Choroid plexus epithelial cell (primary cell): ENCODE measurements around the gene PLA2G4F.

Experiments
- DNase-seq: peaks from one replicate; pipeline ENCODE4 v3.0.0-alpha.2; 2010; ENCODE audit warnings: low read depth
- H3K4me3 ChIP-seq: 2 replicates; pipeline ENCODE4 v1.5.1; 2011; ENCODE audit warnings: low read depth, mild to moderate bottlenecking, control low read depth, low read length, moderate library complexity
- TF ChIP-seq, protein P1 (sequence below): conservative IDR thresholded peaks from 2 replicates; pipeline ENCODE4 v1.5.1; 2011; ENCODE audit warnings: low read depth, mild to moderate bottlenecking, control low read depth, inconsistent platforms, low read length, moderate library complexity

Gene PLA2G4F

DNA sequence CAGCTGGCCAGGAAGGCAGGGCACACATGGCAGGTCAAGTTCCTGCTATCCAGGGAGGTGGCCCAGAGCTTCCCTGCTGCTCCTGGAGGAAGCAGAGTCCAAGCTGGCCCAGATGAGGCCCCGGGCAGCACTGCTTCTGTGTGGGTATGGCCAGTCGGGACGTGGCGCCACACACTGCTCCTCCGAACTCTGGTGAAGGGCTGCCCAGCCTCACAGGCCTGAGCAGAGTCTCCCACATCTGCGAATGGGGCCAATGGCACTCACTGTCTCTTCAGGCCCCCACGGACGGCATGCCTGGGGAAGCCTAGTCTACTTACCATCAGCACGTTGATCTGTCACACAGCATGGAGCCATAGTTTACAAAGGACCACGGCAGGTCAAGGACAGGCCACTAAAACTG lies 2.5 kb upstream of the PLA2G4F start:
- peak; percentile 44 for DNase-seq
- H3K4me3 ChIP-seq: no peak overlapping the region
- TF ChIP-seq, protein P1, sequence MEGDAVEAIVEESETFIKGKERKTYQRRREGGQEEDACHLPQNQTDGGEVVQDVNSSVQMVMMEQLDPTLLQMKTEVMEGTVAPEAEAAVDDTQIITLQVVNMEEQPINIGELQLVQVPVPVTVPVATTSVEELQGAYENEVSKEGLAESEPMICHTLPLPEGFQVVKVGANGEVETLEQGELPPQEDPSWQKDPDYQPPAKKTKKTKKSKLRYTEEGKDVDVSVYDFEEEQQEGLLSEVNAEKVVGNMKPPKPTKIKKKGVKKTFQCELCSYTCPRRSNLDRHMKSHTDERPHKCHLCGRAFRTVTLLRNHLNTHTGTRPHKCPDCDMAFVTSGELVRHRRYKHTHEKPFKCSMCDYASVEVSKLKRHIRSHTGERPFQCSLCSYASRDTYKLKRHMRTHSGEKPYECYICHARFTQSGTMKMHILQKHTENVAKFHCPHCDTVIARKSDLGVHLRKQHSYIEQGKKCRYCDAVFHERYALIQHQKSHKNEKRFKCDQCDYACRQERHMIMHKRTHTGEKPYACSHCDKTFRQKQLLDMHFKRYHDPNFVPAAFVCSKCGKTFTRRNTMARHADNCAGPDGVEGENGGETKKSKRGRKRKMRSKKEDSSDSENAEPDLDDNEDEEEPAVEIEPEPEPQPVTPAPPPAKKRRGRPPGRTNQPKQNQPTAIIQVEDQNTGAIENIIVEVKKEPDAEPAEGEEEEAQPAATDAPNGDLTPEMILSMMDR: no peak

DNA sequence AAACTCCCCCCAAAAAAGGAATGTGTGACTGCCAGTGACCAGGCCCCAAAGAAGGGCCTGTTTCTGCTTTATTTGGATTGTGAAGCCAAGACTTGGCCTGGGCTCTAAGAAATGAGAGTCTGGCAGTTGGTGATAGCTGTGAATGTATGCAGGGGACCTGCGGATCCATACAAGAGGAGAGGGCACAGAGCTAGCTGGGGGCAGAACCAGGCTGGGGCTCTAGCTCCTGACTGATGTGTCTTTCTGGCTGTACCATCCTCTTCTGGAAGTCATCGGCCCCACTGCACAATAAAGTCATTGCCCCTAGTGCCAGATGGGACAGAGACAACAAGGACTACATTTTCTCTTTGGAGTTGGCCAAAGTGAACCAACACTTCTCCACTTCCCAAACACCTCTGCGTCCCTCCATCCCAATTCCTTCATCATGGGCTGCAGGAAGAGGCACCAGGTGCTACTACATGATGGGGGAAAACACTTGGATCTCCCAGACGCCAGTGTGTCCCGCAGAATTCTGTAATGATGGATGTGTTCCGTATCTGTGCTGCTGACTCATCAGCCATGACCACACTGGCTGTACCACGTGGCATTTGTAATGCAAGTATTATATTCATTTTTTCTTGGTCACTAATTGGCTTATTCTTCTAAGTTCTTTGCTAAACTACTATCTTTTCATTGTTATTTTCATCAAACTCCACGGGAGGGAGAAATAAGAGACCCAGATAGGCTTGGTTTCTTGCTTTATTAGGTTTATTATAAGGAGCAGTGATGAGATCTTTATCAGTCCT lies 1.7 kb upstream of the PLA2G4F start:
- peak; percentile 81 for DNase-seq
- H3K4me3 ChIP-seq: no peak overlapping the region
- TF ChIP-seq, protein P1: no peak

DNA sequence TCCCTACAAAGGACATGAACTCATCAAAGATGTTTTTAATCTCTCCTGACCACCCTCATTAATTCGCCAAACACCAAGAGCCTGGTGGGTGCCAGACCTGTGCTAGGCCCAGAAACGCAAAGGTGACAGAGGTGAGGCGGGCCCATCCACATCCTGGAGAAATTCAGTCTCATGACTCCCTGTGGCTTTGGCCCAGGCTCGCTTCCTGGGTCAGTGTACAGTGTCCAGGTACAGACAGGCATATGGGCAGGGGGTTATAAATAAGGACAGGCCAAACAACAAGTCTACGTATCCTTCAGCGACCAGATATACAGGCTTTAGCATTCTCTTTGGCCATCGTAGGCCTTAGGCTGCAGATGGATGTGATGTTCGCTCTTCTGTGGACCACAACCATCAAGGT lies 945 bp upstream of the PLA2G4F start:
- TF ChIP-seq, protein P1: no peak
- DNase-seq: no peak

DNA sequence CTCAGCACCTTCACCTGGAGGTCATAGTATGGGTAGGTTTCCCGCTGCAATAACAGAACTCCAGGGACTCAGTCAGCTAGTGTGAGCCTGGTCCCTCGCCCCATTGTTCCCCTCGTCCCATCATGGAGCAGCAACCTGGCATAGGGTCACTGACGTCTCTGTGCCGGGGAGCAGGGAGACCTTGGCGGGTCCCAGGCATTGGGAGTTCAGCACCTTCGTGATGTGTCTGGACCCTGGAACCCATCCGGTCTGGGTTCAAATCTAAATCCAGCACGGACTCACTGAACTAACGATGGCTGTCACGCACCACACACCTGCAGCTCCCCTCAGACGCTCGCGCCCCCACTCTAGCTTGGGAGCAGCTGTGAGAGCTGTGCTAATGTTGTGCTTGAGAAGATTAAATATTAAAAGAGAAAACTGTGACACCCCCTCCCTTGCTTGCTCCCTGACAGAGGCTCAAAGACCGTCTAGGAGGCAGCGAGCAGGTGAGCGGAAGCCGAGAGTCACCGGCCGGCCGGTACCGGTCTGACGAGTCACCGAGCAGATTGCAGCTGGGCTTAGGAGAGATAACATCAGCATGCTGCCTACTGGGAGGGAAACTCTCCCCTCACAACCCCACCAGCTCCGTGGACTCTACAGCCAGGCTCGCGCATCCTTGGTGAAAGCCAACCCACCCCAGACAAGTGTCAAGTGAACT lies 742 bp downstream of the PLA2G4F start:
- H3K4me3 ChIP-seq: no peak overlapping the region
- no peak for DNase-seq
- TF ChIP-seq, protein P1: no peak

More for the DNA sequence above, 945 bp upstream of the PLA2G4F start:
- no peak overlapping the region for H3K4me3 ChIP-seq

DNA sequence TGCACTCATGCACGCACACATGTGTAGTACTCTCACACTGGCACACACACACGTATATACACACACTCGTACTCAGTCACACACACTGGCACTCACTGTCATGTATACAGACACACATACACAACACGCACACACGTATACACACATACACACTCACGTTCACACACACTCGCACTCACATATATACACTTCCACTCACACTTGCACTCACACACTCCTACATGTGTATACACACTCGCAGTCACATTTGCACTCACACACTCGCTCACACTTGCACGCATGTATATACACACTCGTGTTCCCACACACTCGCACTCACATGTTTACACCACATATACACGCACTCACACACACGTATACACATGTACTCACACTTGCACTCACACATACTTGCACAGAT lies 1.5 kb downstream of the PLA2G4F start:
- TF ChIP-seq, protein P1: no peak
- no peak overlapping the region for H3K4me3 ChIP-seq
- no peak for DNase-seq

DNA sequence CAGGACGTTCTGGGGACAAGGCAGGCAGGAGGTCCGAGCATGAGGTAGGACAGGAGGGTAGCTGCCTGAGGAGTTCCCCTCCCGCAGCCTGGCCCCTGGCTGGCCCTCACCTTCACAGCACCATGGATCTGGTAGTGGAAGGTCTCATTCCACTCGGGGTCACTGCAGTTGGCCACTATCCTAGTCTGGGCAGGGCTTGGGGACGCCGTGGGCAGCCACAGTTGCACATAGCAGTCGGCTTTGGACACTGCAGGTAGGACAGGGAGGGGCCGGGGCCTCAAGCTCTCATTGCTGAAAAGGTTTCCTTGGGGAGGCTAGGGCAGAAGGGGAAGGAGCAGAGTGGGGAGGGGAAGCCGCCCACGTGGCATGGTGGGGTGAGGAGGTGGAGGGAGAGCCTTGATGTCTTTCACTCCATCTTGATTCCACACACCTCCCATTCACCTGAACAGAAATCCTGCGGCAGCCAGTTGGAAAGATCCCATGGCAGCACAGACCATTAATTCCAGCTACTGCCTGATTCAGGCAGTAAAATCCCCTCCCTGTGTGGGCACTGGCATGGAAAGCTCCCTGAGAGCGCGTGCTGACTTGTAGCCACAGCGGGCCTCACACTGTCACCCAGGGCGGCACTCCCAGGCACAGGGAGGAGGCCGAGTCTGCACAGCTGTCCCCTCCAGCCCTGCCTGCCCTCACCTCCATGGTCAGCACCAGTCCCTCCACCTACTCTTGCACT lies 2.1 kb downstream of the PLA2G4F start:
- TF ChIP-seq, protein P1: no peak
- H3K4me3 ChIP-seq: no peak overlapping the region
- no peak for DNase-seq
